Loucy (cell line): ENCODE results near the gene MRPL21.

Source experiments
- EZH2phosphoT487 ChIP-seq: fragments of 200-600 bp; IDR thresholded peaks from 2 replicates; pipeline ENCODE4 v1.6.1; 2018; ENCODE audit warnings: antibody characterized with exemption, mild to moderate bottlenecking, moderate library complexity, borderline replicate concordance
- TF ChIP-seq, protein P1 (sequence below): fragments of 200-600 bp; sonication (generic); conservative IDR thresholded peaks from 2 replicates; pipeline ENCODE4 v1.5.1; 2014; ENCODE audit warnings: mild to moderate bottlenecking, antibody characterized with exemption, low read length

DNA sequence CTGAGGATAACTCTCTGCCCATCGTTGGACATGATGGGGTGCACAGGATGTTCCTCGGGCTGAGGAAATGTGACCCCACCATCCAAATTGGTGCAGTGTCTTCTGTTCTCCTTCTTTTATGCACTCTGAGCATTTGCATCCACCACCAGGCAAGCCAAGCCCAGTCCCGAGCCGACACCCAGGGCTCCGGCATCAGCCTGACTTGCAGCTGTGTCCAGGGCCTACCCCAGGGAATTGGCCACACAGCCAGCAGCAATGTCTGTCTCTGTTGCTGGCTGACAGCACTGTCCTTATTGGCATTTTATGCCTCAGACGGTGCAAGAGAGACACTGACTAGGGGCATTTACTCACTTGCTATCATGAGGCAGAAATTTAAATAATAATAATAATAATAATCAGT lies 36.6 kb downstream of the MRPL21 start:
- TF ChIP-seq, protein P1, sequence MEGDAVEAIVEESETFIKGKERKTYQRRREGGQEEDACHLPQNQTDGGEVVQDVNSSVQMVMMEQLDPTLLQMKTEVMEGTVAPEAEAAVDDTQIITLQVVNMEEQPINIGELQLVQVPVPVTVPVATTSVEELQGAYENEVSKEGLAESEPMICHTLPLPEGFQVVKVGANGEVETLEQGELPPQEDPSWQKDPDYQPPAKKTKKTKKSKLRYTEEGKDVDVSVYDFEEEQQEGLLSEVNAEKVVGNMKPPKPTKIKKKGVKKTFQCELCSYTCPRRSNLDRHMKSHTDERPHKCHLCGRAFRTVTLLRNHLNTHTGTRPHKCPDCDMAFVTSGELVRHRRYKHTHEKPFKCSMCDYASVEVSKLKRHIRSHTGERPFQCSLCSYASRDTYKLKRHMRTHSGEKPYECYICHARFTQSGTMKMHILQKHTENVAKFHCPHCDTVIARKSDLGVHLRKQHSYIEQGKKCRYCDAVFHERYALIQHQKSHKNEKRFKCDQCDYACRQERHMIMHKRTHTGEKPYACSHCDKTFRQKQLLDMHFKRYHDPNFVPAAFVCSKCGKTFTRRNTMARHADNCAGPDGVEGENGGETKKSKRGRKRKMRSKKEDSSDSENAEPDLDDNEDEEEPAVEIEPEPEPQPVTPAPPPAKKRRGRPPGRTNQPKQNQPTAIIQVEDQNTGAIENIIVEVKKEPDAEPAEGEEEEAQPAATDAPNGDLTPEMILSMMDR = no peak
- TF ChIP-seq EZH2phosphoT487 = no peak
